Endothelial cell of umbilical vein (primary cell): ENCODE data around the gene CCDC120.

ENCODE experiments used
- EZH2 ChIP-seq: IDR thresholded peaks from 2 replicates; pipeline ENCODE4 v1.6.1; 2012; ENCODE audit warnings: borderline replicate concordance, low read depth, mild to moderate bottlenecking, moderate library complexity, low read length, inconsistent platforms; ENCODE audit not compliant: severe bottlenecking
- GATA2 ChIP-seq: IDR thresholded peaks from 2 replicates; pipeline ENCODE4 v1.7.0; 2011; ENCODE audit warnings: low read depth, mild to moderate bottlenecking, moderate library complexity, mixed read lengths, low read length; ENCODE audit not compliant: insufficient read length, insufficient read depth
- POLR2AphosphoS5 ChIP-seq: IDR thresholded peaks from 2 replicates; pipeline ENCODE4 v1.6.1; 2012; ENCODE audit warnings: low read depth, mild to moderate bottlenecking, control low read depth, low read length, moderate library complexity; ENCODE audit not compliant: insufficient read depth
- TF ChIP-seq, protein P1 (sequence below), 2 donors: IDR thresholded peaks; 1 replicate in 1 of 2; 2 replicates in 1 of 2; pipeline ENCODE4 v1.5.1; 2011; ENCODE audit warnings: low read length in 2 of 2, mild to moderate bottlenecking in 2 of 2, moderate library complexity in 2 of 2, control low read depth in 1 of 2, inconsistent platforms in 1 of 2, low read depth in 1 of 2; ENCODE audit not compliant: insufficient read depth in 1 of 2; ENCODE audit errors: extremely low read depth in 1 of 2

DNA sequence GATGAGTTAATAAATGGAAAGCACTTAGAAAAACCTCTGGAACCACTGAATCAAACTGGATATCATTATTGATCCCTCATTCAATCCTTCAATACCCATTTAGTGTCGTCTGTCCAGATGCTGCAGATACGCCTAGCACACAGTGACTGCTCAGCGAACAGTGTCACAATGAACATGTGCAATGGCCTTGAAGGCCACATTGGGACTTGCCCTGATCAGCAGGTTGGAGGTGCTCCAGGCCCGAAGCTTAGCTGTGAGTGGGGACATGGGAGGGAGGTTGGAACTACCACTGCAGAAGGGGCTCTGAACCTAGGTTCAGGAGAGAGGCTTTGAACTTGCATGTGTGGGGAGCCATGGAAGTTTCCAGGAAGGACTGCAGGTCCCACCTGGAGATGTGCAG, 47.5 kb downstream of the CCDC120 start:
- TF ChIP-seq GATA2 (no peak), EZH2 (no peak), POLR2AphosphoS5 (no peak)
- TF ChIP-seq, protein P1, sequence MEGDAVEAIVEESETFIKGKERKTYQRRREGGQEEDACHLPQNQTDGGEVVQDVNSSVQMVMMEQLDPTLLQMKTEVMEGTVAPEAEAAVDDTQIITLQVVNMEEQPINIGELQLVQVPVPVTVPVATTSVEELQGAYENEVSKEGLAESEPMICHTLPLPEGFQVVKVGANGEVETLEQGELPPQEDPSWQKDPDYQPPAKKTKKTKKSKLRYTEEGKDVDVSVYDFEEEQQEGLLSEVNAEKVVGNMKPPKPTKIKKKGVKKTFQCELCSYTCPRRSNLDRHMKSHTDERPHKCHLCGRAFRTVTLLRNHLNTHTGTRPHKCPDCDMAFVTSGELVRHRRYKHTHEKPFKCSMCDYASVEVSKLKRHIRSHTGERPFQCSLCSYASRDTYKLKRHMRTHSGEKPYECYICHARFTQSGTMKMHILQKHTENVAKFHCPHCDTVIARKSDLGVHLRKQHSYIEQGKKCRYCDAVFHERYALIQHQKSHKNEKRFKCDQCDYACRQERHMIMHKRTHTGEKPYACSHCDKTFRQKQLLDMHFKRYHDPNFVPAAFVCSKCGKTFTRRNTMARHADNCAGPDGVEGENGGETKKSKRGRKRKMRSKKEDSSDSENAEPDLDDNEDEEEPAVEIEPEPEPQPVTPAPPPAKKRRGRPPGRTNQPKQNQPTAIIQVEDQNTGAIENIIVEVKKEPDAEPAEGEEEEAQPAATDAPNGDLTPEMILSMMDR (IDR thresholded peaks at IDR 0.05; ENCODE audit: extremely low read depth in 1 of 2, insufficient read depth in 1 of 2, low read depth in 1 of 2, low read length in 2 of 2) = no peak
